ENCODE data around the gene FTCDNL1.

- TF ChIP-seq CTCF (IDR thresholded peaks at IDR 0.05) (no peak), EP300 (IDR thresholded peaks at IDR 0.05) (no peak), POLR2A (IDR thresholded peaks at IDR 0.05) (no peak), POLR2AphosphoS5 (IDR thresholded peaks at IDR 0.05) (no peak)
These were observed 117.0 kb downstream of the FTCDNL1 start for GRCh38 chr2:199734011-199734410.
